PC-3 (cell line): ENCODE data around the gene TP63. TPM values are rescaled to one million over a fixed set of nuclear protein-coding genes. Genes with fewer than 3 reads are reported as not detected.

Source experiments
- ATAC-seq: fragments of 200-7000 bp; cut with Tn5 transposase; 2 replicates; pipeline ENCODE4 v1.9.1; 2020; ENCODE audit warnings: mild to moderate bottlenecking, moderate library complexity
- BruUV-seq: library from RNA; stranded (reverse); fragments of 400-500 nt; replicated peaks from 2 replicates; lab custom pipeline; 2021; lab: Mats Ljungman, UMichigan
- CTCF ChIA-PET: fragments of 300-600 bp; sonication (Branson Sonifier 250); formaldehyde crosslinking; loops from one replicate; lab custom pipeline; 2022; ENCODE audit warnings: antibody characterized with exemption; lab: Charles Lee
- POLR2A ChIA-PET: fragments of 300-600 bp; sonication (Branson Sonifier 250); formaldehyde crosslinking; loops from one replicate; lab custom pipeline; 2022; ENCODE audit warnings: antibody characterized with exemption; ENCODE audit not compliant: unreplicated experiment; lab: Charles Lee
- DNase-seq: peaks from one replicate; pipeline ENCODE4 v3.0.0-alpha.2; 2015
- H2AFZ ChIP-seq: fragments of 300-600 bp; sonication (generic); 2 replicates; pipeline ENCODE4 v1.6.0; 2016; ENCODE audit warnings: antibody characterized with exemption, low read length
- H3F3A ChIP-seq: fragments of 300-600 bp; sonication (generic); one replicate; pipeline ENCODE4 v1.6.0; 2017; ENCODE audit warnings: antibody characterized with exemption, low read length, control low read depth, mild to moderate bottlenecking; ENCODE audit not compliant: unreplicated experiment
- H3K27ac ChIP-seq: fragments of 300-600 bp; sonication (generic); 2 replicates; pipeline ENCODE4 v1.5.1; 2016; ENCODE audit warnings: mild to moderate bottlenecking, low read length
- H3K27me3 ChIP-seq: fragments of 300-600 bp; sonication (generic); 2 replicates; pipeline ENCODE4 v1.6.1; 2016; ENCODE audit warnings: low read length, mixed read lengths
- H3K36me3 ChIP-seq: fragments of 300-600 bp; sonication (generic); 2 replicates; pipeline ENCODE4 v1.6.1; 2016; ENCODE audit warnings: low read depth, mixed run types, low read length, mixed read lengths
- H3K4me1 ChIP-seq: fragments of 300-600 bp; sonication (generic); 2 replicates; pipeline ENCODE4 v1.5.1; 2016; ENCODE audit warnings: low read length; ENCODE audit not compliant: insufficient read depth
- H3K4me2 ChIP-seq: fragments of 300-600 bp; sonication (generic); 2 replicates; pipeline ENCODE4 v1.6.0; 2016; ENCODE audit warnings: low read length
- H3K4me3 ChIP-seq: fragments of 300-600 bp; sonication (generic); 2 replicates; pipeline ENCODE4 v1.5.1; 2016; ENCODE audit warnings: mild to moderate bottlenecking, low read length, mixed read lengths
- H3K79me2 ChIP-seq: fragments of 300-600 bp; sonication (generic); 2 replicates; pipeline ENCODE4 v1.6.1; 2017; ENCODE audit warnings: low read length, mixed read lengths
- H3K9ac ChIP-seq: fragments of 300-600 bp; sonication (generic); 2 replicates; pipeline ENCODE4 v1.6.0; 2016; ENCODE audit warnings: mild to moderate bottlenecking, low read length
- H3K9me2 ChIP-seq: fragments of 300-600 bp; sonication (generic); replicated peaks from 2 replicates; pipeline ENCODE4 v1.6.1; 2016; ENCODE audit warnings: mixed run types, low read length, mixed read lengths
- H3K9me3 ChIP-seq: fragments of 300-600 bp; sonication (generic); 2 replicates; pipeline ENCODE4 v1.6.1; 2016; ENCODE audit warnings: low read length, mixed read lengths
- H4K20me1 ChIP-seq: fragments of 300-600 bp; sonication (generic); 2 replicates; pipeline ENCODE4 v1.6.1; 2016; ENCODE audit warnings: low read length, mixed read lengths
- CTCF ChIP-seq: fragments of 300-600 bp; sonication (generic); conservative IDR thresholded peaks from 2 replicates; pipeline ENCODE4 v1.5.1; 2017; ENCODE audit warnings: antibody characterized with exemption, low read depth, mild to moderate bottlenecking, low read length
- EZH2 ChIP-seq: fragments of 300-600 bp; sonication (generic); IDR thresholded peaks from one replicate; pipeline ENCODE4 v1.6.1; 2017; ENCODE audit warnings: antibody characterized with exemption, mild to moderate bottlenecking, low read length; ENCODE audit not compliant: unreplicated experiment
- EZH2phosphoT487 ChIP-seq: fragments of 300-600 bp; sonication (generic); IDR thresholded peaks from 2 replicates; pipeline ENCODE4 v1.6.1; 2018; ENCODE audit warnings: mild to moderate bottlenecking, antibody characterized with exemption, low read length, borderline replicate concordance
- intact Hi-C: fragments of 100-400 bp; cut with micrococcal nuclease; formaldehyde crosslinking; loops from 2 replicates; pipeline ENCODE4 v1.9.0; 2023
- total RNA-seq: library from RNA; depleted of rRNA; stranded (reverse); fragments of >200 nt; gene quantifications from 2 replicates; pipeline ENCODE4 v1.2.3, GENCODE V29; 2014

TP63 gene
- total RNA-seq, 1 experiment from 2014 or later: 0.29 TPM

GRCh38 chr3:189754356-189754755 is 123.2 kb downstream of the TP63 start:
- H3K4me1 ChIP-seq: peaks cover 32% of the 10 kb centered on the region
- no peak overlapping the region for H3K4me2 ChIP-seq
- no peaks in the 10 kb centered on the region for H3K27me3 ChIP-seq
- ChIA-PET POLR2A (no interaction called here), CTCF (no interaction called here)
- no peak overlapping the region for H3K27ac ChIP-seq
- no peak overlapping the region for H2AFZ ChIP-seq
- intact Hi-C loops: no loop called here
- no peaks in the 10 kb centered on the region for H3K9me3 ChIP-seq
- no peaks in the 10 kb centered on the region for H3K9me2 ChIP-seq
- H3K4me3 ChIP-seq: no peak overlapping the region
- no peak overlapping the region for H3K9ac ChIP-seq
- H3F3A ChIP-seq: peaks cover 13% of the 10 kb centered on the region
- TF ChIP-seq EZH2 (no peak), CTCF (no peak), EZH2phosphoT487 (no peak)
- H3K36me3 ChIP-seq: 0 out of 2 replicates have a peak, but pooled peaks cover 1% of the 10 kb centered on the region
- H3K79me2 ChIP-seq: no peaks in the 10 kb centered on the region
- no TSS peak for BruUV-seq
- no peak for ATAC-seq
- H4K20me1 ChIP-seq: no peaks in the 10 kb centered on the region
- no peak for DNase-seq

GRCh38 chr3:189756582-189757078 is 125.4 kb downstream of the TP63 start:
- DNase-seq: peak; percentile 96
- Histone ChIP-seq H3F3A (peaks cover 13% of the 10 kb centered on the region), H3K79me2 (no peaks in the 10 kb centered on the region), H3K4me2 (peak overlapping the region; percentile 54), H3K4me3 (peak overlapping the region; percentile 23; the same call in 1 of the 2 replicates), H3K27me3 (no peaks in the 10 kb centered on the region), H3K9ac (no peak overlapping the region), H2AFZ (peak overlapping the region; percentile 8; the same call in 1 of the 2 replicates), H4K20me1 (no peaks in the 10 kb centered on the region), H3K36me3 (peaks cover 4% of the 10 kb centered on the region; the same call in 1 of the 2 replicates), H3K27ac (peak overlapping the region; percentile 48), H3K9me3 (no peaks in the 10 kb centered on the region), H3K4me1 (peaks cover 32% of the 10 kb centered on the region), H3K9me2 (no peaks in the 10 kb centered on the region)
- BruUV-seq: no TSS peak
- ChIA-PET POLR2A (no interaction called here), CTCF (no interaction called here)
- intact Hi-C loops: loop anchor here (1.0 to 5.0 kb wide), 8 partner anchors 42 to 484 kb away; no protein-coding TSS in a partner anchor
- TF ChIP-seq EZH2phosphoT487 (no peak), EZH2 (no peak), CTCF (no peak)
- ATAC-seq: peak; percentile 94

- Histone ChIP-seq H3K4me1 (peaks cover 32% of the 10 kb centered on the region), H3K9me2 (no peaks in the 10 kb centered on the region), H3K27ac (no peak overlapping the region), H3K79me2 (no peaks in the 10 kb centered on the region), H2AFZ (no peak overlapping the region), H4K20me1 (no peaks in the 10 kb centered on the region), H3K4me3 (no peak overlapping the region), H3K4me2 (no peak overlapping the region), H3F3A (peaks cover 13% of the 10 kb centered on the region), H3K27me3 (no peaks in the 10 kb centered on the region), H3K9ac (no peak overlapping the region), H3K9me3 (no peaks in the 10 kb centered on the region), H3K36me3 (peaks cover 4% of the 10 kb centered on the region; the same call in 1 of the 2 replicates)
- DNase-seq (no peak), ATAC-seq (no peak)
- BruUV-seq: no TSS peak
- ChIA-PET POLR2A (no interaction called here), CTCF (no interaction called here)
- no peak for TF ChIP-seq CTCF
- no peak for TF ChIP-seq EZH2phosphoT487
- TF ChIP-seq EZH2: no peak
- intact Hi-C loops: loop anchor here (5.0 kb wide), 1 partner anchor 486 kb away; no protein-coding TSS in a partner anchor
These were observed 127.0 kb downstream of the TP63 start for GRCh38 chr3:189758186-189758585.
